ENCODE data around the gene SH3RF3. TPM values are rescaled to one million over a fixed set of nuclear protein-coding genes. Genes with fewer than 3 reads are reported as not detected.

Gene SH3RF3
- total RNA-seq, 1 donor from 2014 or later = 0.23 TPM

- intact Hi-C loops (cut with micrococcal nuclease) = no loop called here
Measured at GRCh38 chr2:109138449-109138848, 9.4 kb downstream of the SH3RF3 start.

- intact Hi-C loops (cut with micrococcal nuclease) = no loop called here
Measured at GRCh38 chr2:109139002-109139401, 10.0 kb downstream of the SH3RF3 start.

- intact Hi-C loops (cut with micrococcal nuclease) = loop anchor here (10.0 kb wide), 1 partner anchor 205 kb away; no protein-coding TSS in a partner anchor
Measured at GRCh38 chr2:109139865-109140396, 10.9 kb downstream of the SH3RF3 start.

DNA sequence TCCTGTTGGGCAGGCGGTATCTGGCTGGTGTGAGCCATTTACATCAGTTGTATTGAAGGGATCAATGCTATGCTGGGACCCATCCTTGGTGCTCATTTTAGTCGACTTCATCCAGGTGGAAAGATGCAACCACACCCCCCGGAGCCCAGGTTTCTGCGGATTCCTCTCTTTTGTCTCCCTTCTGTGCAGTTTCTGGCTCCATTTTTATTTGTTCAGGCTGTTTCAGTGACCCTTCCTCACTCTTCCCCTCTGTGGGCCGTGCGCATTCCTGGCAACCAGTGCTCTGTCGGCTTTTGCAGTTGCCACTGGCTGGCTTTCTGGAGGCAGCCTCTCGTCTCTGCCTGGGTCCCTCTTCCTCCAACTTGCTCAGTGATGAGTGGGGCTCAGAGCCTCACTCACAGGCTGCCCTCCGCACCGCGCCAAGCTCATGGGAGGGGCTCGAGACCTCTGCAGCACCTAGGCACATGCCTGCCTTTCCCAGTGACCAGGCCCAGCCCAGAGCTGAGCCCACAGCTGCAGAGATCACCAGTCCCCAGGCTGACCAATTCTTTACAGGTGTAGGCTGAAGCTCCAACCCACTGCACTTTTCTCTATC, 12.1 kb downstream of the SH3RF3 start:
- intact Hi-C loops (cut with micrococcal nuclease) = loop anchor here (10.0 kb wide), 1 partner anchor 204 kb away; no protein-coding TSS in a partner anchor

DNA sequence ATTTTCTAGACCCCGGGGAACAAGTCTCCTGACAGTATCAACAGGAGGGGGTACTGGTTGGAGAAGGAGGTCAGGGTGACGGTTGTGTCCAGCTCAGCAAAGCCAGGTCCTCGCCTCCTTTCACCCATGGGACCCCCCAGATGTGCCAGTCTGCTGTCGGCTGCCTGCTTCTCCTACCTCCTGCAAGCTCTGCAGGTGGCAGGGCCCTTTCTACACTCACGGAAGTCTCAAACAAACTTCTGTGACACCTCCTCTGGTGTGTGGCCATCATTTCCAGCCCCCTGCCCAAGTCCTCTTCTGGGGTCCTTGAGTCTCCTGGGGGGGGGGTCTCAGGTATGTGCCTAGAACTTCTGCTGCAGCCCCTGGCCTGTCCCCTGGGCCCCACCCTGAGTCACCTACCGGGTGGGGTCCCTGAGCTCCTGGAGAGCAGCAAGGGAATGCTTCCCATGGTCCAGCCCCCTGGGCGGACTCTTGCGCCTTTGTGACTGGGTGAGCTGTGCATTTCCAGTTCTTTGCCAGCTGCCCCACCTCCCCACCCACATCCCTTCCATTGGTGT, 12.8 kb downstream of the SH3RF3 start:
- intact Hi-C loops (cut with micrococcal nuclease) = loop anchor here (10.0 kb wide), 1 partner anchor 203 kb away; no protein-coding TSS in a partner anchor

GRCh38 chr2:109142416-109143210, 13.6 kb downstream of the SH3RF3 start:
- intact Hi-C loops (cut with micrococcal nuclease) = loop anchor here (10.0 kb wide), 1 partner anchor 202 kb away; no protein-coding TSS in a partner anchor

DNA sequence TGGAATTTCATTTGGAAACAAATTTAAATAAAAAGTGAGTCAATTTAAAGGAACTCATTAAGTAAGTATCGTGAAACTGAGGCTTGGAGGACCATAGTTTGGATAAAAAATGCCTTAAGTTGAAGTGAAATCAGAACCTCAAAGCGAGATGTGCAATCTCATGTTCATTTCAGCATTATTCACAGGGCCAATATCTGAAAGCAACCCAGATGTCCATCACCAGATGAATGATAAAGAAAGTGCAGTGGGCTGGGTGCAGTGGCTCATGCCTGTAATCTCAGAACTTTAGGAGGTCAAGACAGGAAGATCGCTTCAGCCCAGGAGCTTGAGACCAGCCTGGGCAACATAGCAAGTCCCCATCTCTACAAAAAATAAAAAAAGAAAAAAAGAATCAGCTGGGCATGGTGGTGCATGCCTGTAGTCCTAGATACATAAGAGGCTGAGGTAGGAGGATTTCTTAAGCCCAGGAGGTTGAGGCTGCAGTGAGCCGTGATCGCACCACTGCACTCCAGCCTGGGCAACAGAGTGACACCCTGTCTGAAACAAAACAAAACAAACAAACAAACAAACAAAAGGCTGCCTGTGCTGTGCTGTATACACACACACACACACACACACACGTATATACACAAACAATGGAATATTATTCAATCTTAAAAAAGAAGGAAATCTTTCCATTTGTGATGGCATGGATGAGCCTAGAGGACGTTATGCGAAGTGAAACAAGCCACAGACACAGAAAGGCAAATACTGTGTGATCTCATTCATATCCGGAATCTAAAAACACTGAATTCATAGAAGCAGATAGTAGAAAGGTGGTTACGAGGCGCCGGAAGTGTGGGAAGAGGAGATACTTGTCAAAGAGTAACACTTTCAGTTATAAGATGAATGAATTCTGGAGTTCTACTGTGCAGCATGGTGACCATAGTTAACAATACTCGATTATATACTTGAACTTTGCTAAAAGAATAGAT, 14.5 kb downstream of the SH3RF3 start:
- intact Hi-C loops (cut with micrococcal nuclease) = loop anchor here (1.0 to 10.0 kb wide), 3 partner anchors 15 to 201 kb away; partner anchors contain the start of gene SH3RF3

- intact Hi-C loops (cut with micrococcal nuclease) = loop anchor here (1.0 to 10.0 kb wide), 3 partner anchors 15 to 201 kb away; partner anchors contain the start of gene SH3RF3
Measured at GRCh38 chr2:109144271-109144670, 15.3 kb downstream of the SH3RF3 start.

DNA sequence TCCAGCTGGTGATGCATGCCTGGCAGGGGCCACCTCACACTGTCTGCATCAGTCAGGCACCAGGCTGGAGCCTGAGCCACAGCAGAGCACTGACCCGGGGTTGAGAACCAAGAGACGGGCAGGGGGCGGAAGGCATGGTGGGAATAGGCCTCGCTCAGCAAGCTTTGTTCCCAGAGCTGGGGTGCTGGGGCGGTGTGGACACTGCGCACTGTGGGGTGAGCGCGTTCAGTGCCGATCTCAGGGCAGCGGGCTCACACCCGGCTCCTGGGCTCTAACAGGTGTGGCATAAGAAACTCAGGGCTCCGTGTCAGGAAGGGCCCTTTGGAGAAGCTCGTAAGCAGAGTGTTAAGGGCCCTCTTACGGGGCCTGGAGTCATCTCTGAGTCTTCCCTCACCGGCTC, 15.7 kb downstream of the SH3RF3 start:
- intact Hi-C loops (cut with micrococcal nuclease) = loop anchor here (1.0 to 10.0 kb wide), 3 partner anchors 16 to 200 kb away; partner anchors contain the start of gene SH3RF3

- intact Hi-C loops (cut with micrococcal nuclease) = loop anchor here (2.0 to 10.0 kb wide), 2 partner anchors 16 to 200 kb away; partner anchors contain the start of gene SH3RF3
Measured at GRCh38 chr2:109145286-109145685, 16.3 kb downstream of the SH3RF3 start.

GRCh38 chr2:109147405-109147804, 18.4 kb downstream of the SH3RF3 start:
- intact Hi-C loops (cut with micrococcal nuclease) = loop anchor here (10.0 kb wide), 1 partner anchor 197 kb away; no protein-coding TSS in a partner anchor

DNA sequence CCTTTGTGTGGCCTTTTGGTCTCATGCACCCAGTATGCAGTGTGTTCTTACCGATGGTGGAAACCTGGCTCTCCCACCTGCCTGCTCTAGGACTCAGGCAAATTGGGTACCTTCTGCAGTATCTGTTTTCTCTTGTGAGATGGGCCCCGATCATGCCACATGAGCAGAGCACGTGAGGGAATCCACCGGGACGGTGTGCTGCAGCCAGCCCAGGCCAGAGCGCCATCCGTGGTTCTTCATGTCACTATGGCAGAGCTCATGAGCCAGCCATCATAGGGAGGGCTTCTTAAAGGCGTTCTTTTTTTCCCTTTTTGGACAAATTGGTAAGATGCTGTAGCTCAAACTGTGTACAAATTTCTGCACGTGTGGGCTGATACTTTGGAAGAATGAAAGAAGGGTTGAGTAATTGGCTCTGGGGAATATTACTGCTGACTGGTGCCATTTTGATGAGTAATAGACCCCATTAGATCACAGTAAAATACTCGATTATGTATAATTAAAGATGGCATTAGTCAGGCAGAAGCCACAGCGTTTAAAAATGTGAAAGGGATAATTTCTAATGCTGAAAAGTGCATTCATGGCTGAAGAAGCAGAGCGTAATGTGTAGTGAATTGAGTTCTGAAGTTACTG, 19.2 kb downstream of the SH3RF3 start:
- intact Hi-C loops (cut with micrococcal nuclease) = loop anchor here (10.0 kb wide), 1 partner anchor 197 kb away; no protein-coding TSS in a partner anchor

GRCh38 chr2:109148991-109149645, 20.1 kb downstream of the SH3RF3 start:
- intact Hi-C loops (cut with micrococcal nuclease) = loop anchor here (10.0 kb wide), 1 partner anchor 196 kb away; no protein-coding TSS in a partner anchor

DNA sequence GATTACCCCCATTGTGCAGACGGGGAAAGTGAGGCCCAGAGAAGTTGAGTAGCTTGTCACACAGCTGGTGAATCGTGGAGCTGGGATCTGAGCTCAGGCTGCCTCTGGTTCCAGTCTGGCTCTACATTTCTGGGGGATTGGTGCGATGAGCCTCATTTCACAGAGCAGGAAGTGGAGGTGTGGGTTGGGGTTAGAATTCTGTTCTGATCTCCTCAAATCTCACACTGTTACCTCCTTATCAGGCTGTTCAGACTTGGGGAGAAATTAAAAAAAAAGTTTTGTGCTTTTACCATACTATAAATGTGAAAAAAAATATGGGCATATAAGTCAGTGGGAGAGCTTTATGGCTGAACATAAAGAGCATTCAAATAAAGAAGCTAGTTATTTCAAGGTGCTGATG, 21.6 kb downstream of the SH3RF3 start:
- intact Hi-C loops (cut with micrococcal nuclease) = no loop called here

DNA sequence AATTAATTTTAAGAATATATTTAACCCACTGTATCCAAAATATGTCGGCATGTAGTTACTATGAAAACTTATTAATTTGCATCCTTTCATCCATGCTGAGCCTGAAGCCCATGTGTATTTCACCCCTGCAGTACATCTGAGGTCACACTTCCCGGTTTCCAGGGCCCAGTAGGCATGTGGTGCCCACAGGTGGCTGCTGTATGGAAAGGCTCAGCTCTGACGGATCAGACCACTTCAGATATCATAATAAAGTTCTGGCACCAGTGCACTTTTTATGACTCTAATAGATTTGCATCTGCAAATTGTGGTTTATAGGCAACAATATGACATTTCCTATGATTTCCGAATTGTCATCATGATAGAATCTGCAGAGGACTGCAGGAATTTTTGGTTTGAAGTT, 22.5 kb downstream of the SH3RF3 start:
- intact Hi-C loops (cut with micrococcal nuclease) = no loop called here

GRCh38 chr2:109153005-109153784, 24.2 kb downstream of the SH3RF3 start:
- intact Hi-C loops (cut with micrococcal nuclease) = no loop called here

- intact Hi-C loops (cut with micrococcal nuclease) = no loop called here
Measured at GRCh38 chr2:109153807-109154206, 24.8 kb downstream of the SH3RF3 start.

DNA sequence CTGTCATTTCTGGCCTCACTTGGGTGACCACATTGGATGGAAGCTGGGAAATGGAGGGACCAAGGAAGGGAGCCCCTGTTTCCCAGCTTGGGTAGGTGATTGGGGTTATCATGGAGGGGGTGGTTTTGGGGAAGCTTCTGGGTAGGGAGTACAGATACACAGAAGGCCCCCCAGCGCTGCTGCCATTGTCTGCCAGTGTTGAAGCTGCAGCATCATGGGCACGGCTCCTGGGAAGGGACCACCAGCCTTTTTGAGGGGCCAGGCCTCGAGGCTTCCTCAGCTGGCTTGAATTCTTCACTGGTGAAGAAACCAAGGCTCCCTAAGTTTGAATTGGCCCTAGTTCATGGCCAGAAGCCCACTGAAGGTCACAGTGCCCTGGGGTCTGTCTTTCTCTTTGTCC, 25.2 kb downstream of the SH3RF3 start:
- intact Hi-C loops (cut with micrococcal nuclease) = no loop called here

Measured in T-helper 2 cell treated with Interferon-gamma antibody and Interleukin-4, amounts not matched to agents 100 ng/mL and 5 ng/mL, for 36 hours (primary cell).